ENCODE measurements around the gene UBTF.

UBTF gene

GRCh38 chr17:44214230-44214494 lies 5.3 kb downstream of the UBTF start:
- DNase-seq (ENCODE audit: low read depth in 2 of 3, low spot score in 1 of 3) = no peak

GRCh38 chr17:44213403-44214229 lies 5.9 kb downstream of the UBTF start:
- no peak for DNase-seq (ENCODE audit: low read depth in 2 of 3, low spot score in 1 of 3)

- no peak for DNase-seq (ENCODE audit: low read depth in 2 of 3, low spot score in 1 of 3)
Observed at GRCh38 chr17:44212507-44213402, 6.7 kb downstream of the UBTF start.

GRCh38 chr17:44211281-44212265 lies 7.9 kb downstream of the UBTF start:
- no peak for DNase-seq (ENCODE audit: low read depth in 2 of 3, low spot score in 1 of 3)

- DNase-seq (ENCODE audit: low read depth in 2 of 3, low spot score in 1 of 3) = peak; percentile 86 to 87 (median 86)
Observed at GRCh38 chr17:44210342-44211192, 8.9 kb downstream of the UBTF start.

- DNase-seq (ENCODE audit: low read depth in 2 of 3, low spot score in 1 of 3) = peak in 2 of 3 donors; percentile 46 to 65
Observed at GRCh38 chr17:44209786-44210341, 9.6 kb downstream of the UBTF start.

GRCh38 chr17:44207743-44208142 lies 11.7 kb downstream of the UBTF start:
- DNase-seq (ENCODE audit: low read depth in 2 of 3, low spot score in 1 of 3) = no peak

GRCh38 chr17:44207319-44207718 lies 12.2 kb downstream of the UBTF start:
- no peak for DNase-seq (ENCODE audit: low read depth in 2 of 3, low spot score in 1 of 3)

- no peak for DNase-seq (ENCODE audit: low read depth in 2 of 3, low spot score in 1 of 3)
Observed at GRCh38 chr17:44206825-44207155, 12.7 kb downstream of the UBTF start.

- DNase-seq (ENCODE audit: low read depth in 2 of 3, low spot score in 1 of 3) = no peak
Observed at GRCh38 chr17:44205962-44206824, 13.3 kb downstream of the UBTF start.

- DNase-seq (ENCODE audit: low read depth in 2 of 3, low spot score in 1 of 3) = no peak
Observed at GRCh38 chr17:44204441-44204882, 15.0 kb downstream of the UBTF start.

- peak in 1 of 3 donors; percentile 66 for DNase-seq (ENCODE audit: low read depth in 2 of 3, low spot score in 1 of 3)
Observed at GRCh38 chr17:44203731-44204440, 15.6 kb downstream of the UBTF start.

- no peak for DNase-seq (ENCODE audit: low read depth in 2 of 3, low spot score in 1 of 3)
Observed at GRCh38 chr17:44202756-44203155, 16.7 kb downstream of the UBTF start.

GRCh38 chr17:44200478-44201155 lies 18.9 kb downstream of the UBTF start:
- no peak for DNase-seq (ENCODE audit: low read depth in 2 of 3, low spot score in 1 of 3)

GRCh38 chr17:44199553-44200477 lies 19.7 kb downstream of the UBTF start, which contains the start of gene ATXN7L3:
ATXN7L3 (minus strand) TSS chr17:44199884; CDS start chr17:44198070, 1,814 bp downstream.
- peak; percentile 99 to 100 (median 100) for DNase-seq (ENCODE audit: low read depth in 2 of 3, low spot score in 1 of 3)

- no peak for DNase-seq (ENCODE audit: low read depth in 2 of 3, low spot score in 1 of 3)
Observed at GRCh38 chr17:44198721-44199552, 20.5 kb downstream of the UBTF start.
